Measurements from ENCODE around the gene SHLD1. TPM values are rescaled to one million over a fixed set of nuclear protein-coding genes. Genes with fewer than 3 reads are reported as not detected.

The SHLD1 gene
- total RNA-seq, 1 experiment from 2014 or later: 6.7 TPM

DNA sequence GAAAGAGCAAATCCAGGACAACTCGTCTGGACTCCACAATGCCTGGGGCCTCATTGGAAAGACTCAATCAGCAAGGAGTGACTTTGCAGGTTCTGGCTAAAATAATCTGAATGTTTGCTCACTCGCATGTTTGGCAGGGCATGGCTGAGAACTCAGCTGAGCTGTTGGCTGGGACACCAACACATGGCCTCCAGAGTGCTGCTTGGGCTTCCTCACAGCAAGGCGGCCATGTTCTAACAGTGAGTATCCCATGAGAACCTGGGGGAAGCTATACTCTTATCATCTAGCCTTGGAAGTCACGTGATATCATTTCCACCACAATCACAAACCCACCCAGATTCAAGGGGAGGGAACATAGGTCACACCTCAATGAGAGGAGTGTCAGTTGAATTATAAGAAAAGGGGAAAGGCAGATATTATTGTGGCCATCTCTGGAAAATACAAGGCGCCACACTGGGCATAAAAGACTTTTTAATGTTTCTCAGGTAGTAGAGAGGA, 23.1 kb upstream of the SHLD1 start:
- Histone ChIP-seq H4K8ac (replicated peaks; ENCODE audit: insufficient read length, low read depth, low read length) (no peak overlapping the region), H2AFZ (ENCODE audit: low read length) (no peak overlapping the region), H3K56ac (ENCODE audit: insufficient read length, low read depth, low read length) (no peak overlapping the region), H3K27me3 (ENCODE audit: insufficient read depth, low read length) (no peaks in the 10 kb centered on the region), H3K14ac (ENCODE audit: insufficient read depth, low read length) (no peak overlapping the region), H3K79me1 (ENCODE audit: insufficient read depth, low read depth, low read length, poor library complexity, severe bottlenecking) (no peaks in the 10 kb centered on the region), H4K91ac (ENCODE audit: insufficient read length, low read depth, low read length) (no peak overlapping the region), H2AK5ac (ENCODE audit: insufficient read length, low read length) (no peak overlapping the region), H3K4ac (ENCODE audit: low read depth, low read length) (no peak overlapping the region), H3K27ac (ENCODE audit: insufficient read length, low read depth, low read length) (no peak overlapping the region), H4K20me1 (ENCODE audit: control insufficient read depth, insufficient read depth, insufficient read length) (no peaks in the 10 kb centered on the region), H3K4me2 (ENCODE audit: insufficient read depth, insufficient read length, low read length) (no peak overlapping the region), H4K5ac (ENCODE audit: insufficient read length, low read depth, low read length) (no peak overlapping the region), H2BK12ac (ENCODE audit: insufficient read length, low read depth, low read length) (no peak overlapping the region), H3K79me2 (ENCODE audit: insufficient read depth, low read length) (no peaks in the 10 kb centered on the region), H3K23ac (ENCODE audit: insufficient read length, low read depth, low read length) (no peak overlapping the region), H3K23me2 (ENCODE audit: insufficient read length, low read depth, low read length, poor library complexity, severe bottlenecking) (no peaks in the 10 kb centered on the region), H3K4me1 (ENCODE audit: insufficient read depth, low read length) (no peaks in the 10 kb centered on the region), H3T11ph (ENCODE audit: low read length) (no peak overlapping the region), H2BK5ac (ENCODE audit: insufficient read length, low read length) (no peak overlapping the region), H3K9me3 (ENCODE audit: control insufficient read depth, low read depth, low read length) (no peaks in the 10 kb centered on the region), H2BK15ac (ENCODE audit: low read depth, low read length) (no peak overlapping the region), H2BK120ac (ENCODE audit: low read depth, low read length, poor library complexity, severe bottlenecking) (no peak overlapping the region), H3K18ac (ENCODE audit: insufficient read length, low read depth, low read length) (no peak overlapping the region), H2BK20ac (ENCODE audit: low read depth, low read length, poor library complexity, severe bottlenecking) (no peak overlapping the region), H3K9ac (ENCODE audit: extremely low read depth, insufficient read length, low read length) (no peak overlapping the region)
- WGBS (ENCODE audit: extremely low coverage, insufficient read length, low lambda C conversion rate): no CpG with 5 or more reads among the region's 5 CpGs
- no peak overlapping the region for H3K4me3 Mint-ChIP-seq
- TF ChIP-seq, protein P1, sequence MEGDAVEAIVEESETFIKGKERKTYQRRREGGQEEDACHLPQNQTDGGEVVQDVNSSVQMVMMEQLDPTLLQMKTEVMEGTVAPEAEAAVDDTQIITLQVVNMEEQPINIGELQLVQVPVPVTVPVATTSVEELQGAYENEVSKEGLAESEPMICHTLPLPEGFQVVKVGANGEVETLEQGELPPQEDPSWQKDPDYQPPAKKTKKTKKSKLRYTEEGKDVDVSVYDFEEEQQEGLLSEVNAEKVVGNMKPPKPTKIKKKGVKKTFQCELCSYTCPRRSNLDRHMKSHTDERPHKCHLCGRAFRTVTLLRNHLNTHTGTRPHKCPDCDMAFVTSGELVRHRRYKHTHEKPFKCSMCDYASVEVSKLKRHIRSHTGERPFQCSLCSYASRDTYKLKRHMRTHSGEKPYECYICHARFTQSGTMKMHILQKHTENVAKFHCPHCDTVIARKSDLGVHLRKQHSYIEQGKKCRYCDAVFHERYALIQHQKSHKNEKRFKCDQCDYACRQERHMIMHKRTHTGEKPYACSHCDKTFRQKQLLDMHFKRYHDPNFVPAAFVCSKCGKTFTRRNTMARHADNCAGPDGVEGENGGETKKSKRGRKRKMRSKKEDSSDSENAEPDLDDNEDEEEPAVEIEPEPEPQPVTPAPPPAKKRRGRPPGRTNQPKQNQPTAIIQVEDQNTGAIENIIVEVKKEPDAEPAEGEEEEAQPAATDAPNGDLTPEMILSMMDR (conservative IDR thresholded peaks at IDR 0.05): no peak
- H3K4me1 Mint-ChIP-seq: no peaks in the 10 kb centered on the region
- H3K27ac Mint-ChIP-seq: no peak overlapping the region
- peaks cover 0 to 9% of the 10 kb centered on the region in 2 experiments; a peak in 2 of 5 replicates for H3K9me3 Mint-ChIP-seq
- H3K27me3 Mint-ChIP-seq (ENCODE audit: low read depth): peaks cover 4% of the 10 kb centered on the region
- H3K36me3 Mint-ChIP-seq (ENCODE audit: insufficient read depth in 1 of 3, low read depth in 3 of 3): 0 out of 7 replicates have a peak, but pooled peaks cover 0 to 4% (median 0%) of the 10 kb centered on the region in 3 experiments
- DNase-seq: no peak

Data from H9 (cell line).